ENCODE measurements around the gene NHERF1.

NHERF1 gene

GRCh38 chr17:74699236-74699635 lies 49.2 kb upstream of the NHERF1 start:
- Histone ChIP-seq H3K4me3 (ENCODE audit: low read depth, low read length) (no peak overlapping the region), H3K36me3 (ENCODE audit: control insufficient read depth in 2 of 2, insufficient read depth in 1 of 2, low read length in 2 of 2) (no peaks in the 10 kb centered on the region), H3K4me1 (ENCODE audit: control insufficient read depth, insufficient read depth, low read length) (no peaks in the 10 kb centered on the region), H3K27ac (ENCODE audit: extremely low read depth, low read depth, low read length) (no peak overlapping the region), H3K9me3 (ENCODE audit: control insufficient read depth, insufficient read depth, low read depth, low read length) (no peaks in the 10 kb centered on the region)
- CTCF ChIA-PET, result no interaction called here
- TF ChIP-seq ELK4 (IDR thresholded peaks at IDR 0.05; ENCODE audit: borderline replicate concordance, low read depth, low read length) (no peak), ATF2 (tag by site-specific recombination; IDR thresholded peaks at IDR 0.05; ENCODE audit: low read depth) (peak; percentile 56; the same call in 1 of the 2 replicates)
- POLR2A ChIA-PET, result no interaction called here

- Histone ChIP-seq H3K4me3 (ENCODE audit: low read depth, low read length) (no peak overlapping the region), H3K27ac (ENCODE audit: extremely low read depth, low read depth, low read length) (no peak overlapping the region), H3K4me1 (ENCODE audit: control insufficient read depth, insufficient read depth, low read length) (no peaks in the 10 kb centered on the region), H3K36me3 (ENCODE audit: control insufficient read depth in 2 of 2, insufficient read depth in 1 of 2, low read length in 2 of 2) (no peaks in the 10 kb centered on the region), H3K9me3 (ENCODE audit: control insufficient read depth, insufficient read depth, low read depth, low read length) (no peaks in the 10 kb centered on the region)
- ChIA-PET CTCF (interaction anchor here (0.6 to 1.3 kb wide), 4 partner anchors 19 to 339 kb away, joined by 3 to 6 read pairs (median 4); no protein-coding TSS in a partner anchor), POLR2A (no interaction called here)
- TF ChIP-seq ZNF830 (tag by site-specific recombination; IDR thresholded peaks at IDR 0.05; ENCODE audit: low read depth) (no peak), ZNF449 (tag by site-specific recombination; IDR thresholded peaks at IDR 0.05) (peak; percentile 93)
Observed at GRCh38 chr17:74702116-74702871, 46.1 kb upstream of the NHERF1 start.

- TF ChIP-seq ZNF830 (tag by site-specific recombination; IDR thresholded peaks at IDR 0.05; ENCODE audit: low read depth) (no peak), ZNF791 (tag by site-specific recombination; IDR thresholded peaks at IDR 0.05) (no peak), ZNF501 (tag by site-specific recombination; IDR thresholded peaks at IDR 0.05) (no peak)
- H3K4me3 ChIP-seq (ENCODE audit: low read depth, low read length), result no peak overlapping the region
- no peaks in the 10 kb centered on the region for H3K4me1 ChIP-seq (ENCODE audit: control insufficient read depth, insufficient read depth, low read length)
- no peaks in the 10 kb centered on the region for H3K36me3 ChIP-seq (ENCODE audit: control insufficient read depth in 2 of 2, insufficient read depth in 1 of 2, low read length in 2 of 2)
- H3K27ac ChIP-seq (ENCODE audit: extremely low read depth, low read depth, low read length), result no peak overlapping the region
- ChIA-PET POLR2A (no interaction called here), CTCF (interaction anchor here (0.6 to 1.3 kb wide), 2 partner anchors 162 to 340 kb away, joined by 3 to 4 read pairs; no protein-coding TSS in a partner anchor)
- H3K9me3 ChIP-seq (ENCODE audit: control insufficient read depth, insufficient read depth, low read depth, low read length), result no peaks in the 10 kb centered on the region
Observed at GRCh38 chr17:74703311-74703710, 45.1 kb upstream of the NHERF1 start.

- ChIA-PET CTCF (interaction anchor here (1.2 kb wide), 1 partner anchor 13 kb away, joined by 3 read pairs; no protein-coding TSS in a partner anchor), POLR2A (no interaction called here)
- H3K9me3 ChIP-seq (ENCODE audit: control insufficient read depth, insufficient read depth, low read depth, low read length), result no peaks in the 10 kb centered on the region
- H3K4me1 ChIP-seq (ENCODE audit: control insufficient read depth, insufficient read depth, low read length), result no peaks in the 10 kb centered on the region
- no peak overlapping the region for H3K27ac ChIP-seq (ENCODE audit: extremely low read depth, low read depth, low read length)
- H3K36me3 ChIP-seq (ENCODE audit: control insufficient read depth in 2 of 2, insufficient read depth in 1 of 2, low read length in 2 of 2), result no peaks in the 10 kb centered on the region
- H3K4me3 ChIP-seq (ENCODE audit: low read depth, low read length), result no peak overlapping the region
- no peak for TF ChIP-seq ZXDB (tag by site-specific recombination; IDR thresholded peaks at IDR 0.05)
- TF ChIP-seq ZNF266 (tag by site-specific recombination; IDR thresholded peaks at IDR 0.05; ENCODE audit: low read depth), result no peak
- no peak for TF ChIP-seq OSR2 (tag by site-specific recombination; IDR thresholded peaks at IDR 0.05)
Observed at GRCh38 chr17:74704544-74704943, 43.9 kb upstream of the NHERF1 start.
